ENCODE measurements around the gene KPNA1. TPM values are rescaled to one million over a fixed set of nuclear protein-coding genes. Genes with fewer than 3 reads are reported as not detected.

KPNA1 gene
- total RNA-seq, 4 donors from 2014 or later, result 27.1 to 62.7 (median 43.9) TPM

DNA sequence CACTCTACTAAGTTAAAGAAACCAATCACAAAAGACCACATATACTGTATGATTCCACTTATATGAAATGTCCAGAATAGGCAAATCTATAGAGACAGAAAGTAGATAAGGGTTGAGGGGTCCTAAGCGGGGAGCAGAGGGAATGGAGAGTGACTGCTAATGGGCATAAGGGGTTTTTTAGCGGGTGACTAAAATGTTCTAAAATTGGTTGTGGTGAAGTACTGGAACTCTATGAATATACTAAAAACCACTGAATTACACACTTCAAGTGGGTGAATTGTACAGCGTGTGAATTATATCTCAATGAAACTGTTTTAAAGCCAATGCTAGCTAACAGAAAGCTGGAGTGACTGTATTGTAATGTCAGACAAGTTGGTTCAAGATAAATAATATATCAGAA, 33.3 kb downstream of the KPNA1 start:
- DNase-seq, result no peak
- no peak for TF ChIP-seq POLR2A (IDR thresholded peaks at IDR 0.05)
- TF ChIP-seq, protein P1, sequence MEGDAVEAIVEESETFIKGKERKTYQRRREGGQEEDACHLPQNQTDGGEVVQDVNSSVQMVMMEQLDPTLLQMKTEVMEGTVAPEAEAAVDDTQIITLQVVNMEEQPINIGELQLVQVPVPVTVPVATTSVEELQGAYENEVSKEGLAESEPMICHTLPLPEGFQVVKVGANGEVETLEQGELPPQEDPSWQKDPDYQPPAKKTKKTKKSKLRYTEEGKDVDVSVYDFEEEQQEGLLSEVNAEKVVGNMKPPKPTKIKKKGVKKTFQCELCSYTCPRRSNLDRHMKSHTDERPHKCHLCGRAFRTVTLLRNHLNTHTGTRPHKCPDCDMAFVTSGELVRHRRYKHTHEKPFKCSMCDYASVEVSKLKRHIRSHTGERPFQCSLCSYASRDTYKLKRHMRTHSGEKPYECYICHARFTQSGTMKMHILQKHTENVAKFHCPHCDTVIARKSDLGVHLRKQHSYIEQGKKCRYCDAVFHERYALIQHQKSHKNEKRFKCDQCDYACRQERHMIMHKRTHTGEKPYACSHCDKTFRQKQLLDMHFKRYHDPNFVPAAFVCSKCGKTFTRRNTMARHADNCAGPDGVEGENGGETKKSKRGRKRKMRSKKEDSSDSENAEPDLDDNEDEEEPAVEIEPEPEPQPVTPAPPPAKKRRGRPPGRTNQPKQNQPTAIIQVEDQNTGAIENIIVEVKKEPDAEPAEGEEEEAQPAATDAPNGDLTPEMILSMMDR (IDR thresholded peaks at IDR 0.05), result no peak
- no peaks in the 10 kb centered on the region for H3K36me3 ChIP-seq
- H3K4me3 ChIP-seq, result no peak overlapping the region
- H3K9me3 ChIP-seq, result no peaks in the 10 kb centered on the region
- H3K27me3 ChIP-seq, result no peaks in the 10 kb centered on the region
- H3K4me1 ChIP-seq, result no peaks in the 10 kb centered on the region
- no peak overlapping the region for H3K27ac ChIP-seq

DNA sequence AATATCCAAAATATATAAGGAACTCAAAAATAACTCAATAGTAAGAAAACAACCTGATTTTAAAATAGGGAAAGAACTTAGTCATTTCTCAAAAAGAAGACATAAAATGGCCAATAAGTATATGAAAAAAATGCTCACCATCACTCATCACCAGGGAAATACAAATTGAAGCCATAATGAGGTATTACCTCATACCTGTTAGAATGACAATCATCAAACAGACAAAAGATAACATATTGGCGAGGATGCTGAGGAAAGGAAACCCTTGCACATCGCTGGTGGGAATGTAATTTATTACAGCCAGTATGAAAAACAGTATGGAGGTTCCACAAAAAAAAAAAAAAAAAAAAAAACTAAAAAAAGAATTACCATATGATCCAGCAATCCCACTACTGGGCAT, 38.2 kb downstream of the KPNA1 start:
- Histone ChIP-seq H3K4me3 (no peak overlapping the region), H3K36me3 (no peaks in the 10 kb centered on the region), H3K4me1 (no peaks in the 10 kb centered on the region), H3K27me3 (no peaks in the 10 kb centered on the region), H3K27ac (no peak overlapping the region), H3K9me3 (no peaks in the 10 kb centered on the region)
- no peak for DNase-seq
- TF ChIP-seq POLR2A (IDR thresholded peaks at IDR 0.05), result no peak
- TF ChIP-seq, protein P1 (IDR thresholded peaks at IDR 0.05), result no peak

DNA sequence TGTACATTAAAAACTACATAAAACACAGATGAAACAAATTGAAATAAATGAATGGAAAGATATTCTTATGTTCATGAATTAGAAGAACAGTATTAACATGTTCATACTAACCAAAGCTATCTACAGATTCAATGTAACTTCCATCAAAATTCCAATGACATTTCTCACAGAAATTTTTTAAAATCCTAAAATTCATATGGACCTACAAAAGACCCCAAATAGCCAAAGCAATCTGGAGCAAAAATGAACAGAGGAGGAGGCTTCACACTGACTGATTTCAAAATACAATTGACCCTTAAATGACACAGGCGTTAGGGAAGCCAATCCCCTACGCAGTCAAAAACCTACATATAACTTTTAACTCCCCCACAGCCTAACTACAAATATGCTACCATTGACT, 39.4 kb downstream of the KPNA1 start:
- DNase-seq, result no peak
- H3K27me3 ChIP-seq, result no peaks in the 10 kb centered on the region
- TF ChIP-seq, protein P1 (IDR thresholded peaks at IDR 0.05), result no peak
- no peak for TF ChIP-seq POLR2A (IDR thresholded peaks at IDR 0.05)
- H3K27ac ChIP-seq, result no peak overlapping the region
- no peaks in the 10 kb centered on the region for H3K4me1 ChIP-seq
- no peak overlapping the region for H3K4me3 ChIP-seq
- no peaks in the 10 kb centered on the region for H3K36me3 ChIP-seq
- H3K9me3 ChIP-seq, result no peaks in the 10 kb centered on the region

DNA sequence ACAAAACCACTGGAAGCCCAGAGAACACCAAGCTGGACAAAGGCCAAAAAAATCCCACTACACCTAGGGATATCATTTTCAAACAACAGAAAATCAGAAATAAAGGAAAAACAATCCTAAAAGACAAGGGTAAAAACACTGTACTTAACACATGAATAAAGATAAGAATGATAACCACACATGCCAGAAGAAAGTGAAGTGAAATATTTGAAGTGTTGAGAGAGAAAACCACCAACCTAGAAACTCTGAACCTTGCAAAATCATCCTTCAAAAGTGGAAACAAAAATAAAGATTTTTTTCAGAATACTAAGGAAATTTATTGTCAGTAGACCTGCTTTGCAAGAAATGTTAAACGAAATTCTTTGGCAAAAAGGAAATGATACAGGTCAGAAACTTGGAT, 45.1 kb downstream of the KPNA1 start:
- Histone ChIP-seq H3K9me3 (no peaks in the 10 kb centered on the region), H3K27me3 (no peaks in the 10 kb centered on the region), H3K4me3 (no peak overlapping the region), H3K4me1 (no peaks in the 10 kb centered on the region), H3K36me3 (peaks cover 0 to 3% (median 0%) of the 10 kb centered on the region in 3 donors), H3K27ac (no peak overlapping the region)
- no peak for DNase-seq
- TF ChIP-seq, protein P1 (IDR thresholded peaks at IDR 0.05), result no peak
- no peak for TF ChIP-seq POLR2A (IDR thresholded peaks at IDR 0.05)

DNA sequence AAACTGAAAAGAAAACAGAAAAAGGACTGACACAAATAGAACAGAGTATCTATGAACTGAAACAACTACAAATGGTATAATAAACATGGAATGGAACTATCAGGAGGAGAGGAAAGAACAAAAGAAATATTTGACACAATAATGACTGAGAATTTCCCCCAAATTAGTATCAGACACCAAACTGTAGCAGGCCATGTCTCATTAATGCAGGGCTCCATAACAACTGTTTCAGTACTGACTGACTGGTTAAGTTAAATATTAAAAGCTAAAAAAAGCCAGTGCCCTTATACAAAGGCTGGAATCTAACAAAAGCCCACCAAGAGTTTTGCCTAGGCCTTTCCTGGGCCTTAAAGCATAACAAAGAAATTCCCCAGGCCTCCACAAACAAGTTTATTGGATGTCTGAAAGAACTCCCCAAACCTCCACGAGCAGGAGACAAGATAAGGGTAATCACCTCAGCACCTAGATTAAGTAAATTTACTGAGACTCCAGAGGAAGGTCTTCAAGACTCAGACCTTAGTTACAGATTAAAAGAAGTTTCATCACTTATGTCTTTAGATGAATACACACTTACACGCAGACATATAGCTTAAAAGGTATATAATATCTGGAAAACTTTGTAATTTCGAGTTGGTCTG, 45.7 kb downstream of the KPNA1 start:
- H3K27ac ChIP-seq, result no peak overlapping the region
- H3K4me1 ChIP-seq, result no peaks in the 10 kb centered on the region
- no peak for TF ChIP-seq POLR2A (IDR thresholded peaks at IDR 0.05)
- TF ChIP-seq, protein P1 (IDR thresholded peaks at IDR 0.05), result no peak
- no peaks in the 10 kb centered on the region for H3K9me3 ChIP-seq
- H3K27me3 ChIP-seq, result no peaks in the 10 kb centered on the region
- no peak for DNase-seq
- peaks cover 0 to 3% (median 0%) of the 10 kb centered on the region in 3 donors for H3K36me3 ChIP-seq
- H3K4me3 ChIP-seq, result no peak overlapping the region
